Ishikawa (cell line): ENCODE results near the gene ITIH5.

Source experiments
- EP300 ChIP-seq: IDR thresholded peaks from 2 replicates; pipeline ENCODE4 v1.6.1; 2012; ENCODE audit warnings: borderline replicate concordance
- RAD21 ChIP-seq: IDR thresholded peaks from 2 replicates; pipeline ENCODE4 v1.6.1; 2012; ENCODE audit warnings: low read depth
- YY1 ChIP-seq: IDR thresholded peaks from 2 replicates; pipeline ENCODE4 v1.6.1; 2012; ENCODE audit warnings: low read depth
- TF ChIP-seq, protein P1 (sequence below): IDR thresholded peaks from 2 replicates; pipeline ENCODE4 v1.6.1; 2012; ENCODE audit warnings: low read depth, mild to moderate bottlenecking
- TF ChIP-seq, protein P2 (sequence below): IDR thresholded peaks from 2 replicates; pipeline ENCODE4 v1.6.1; 2012

DNA sequence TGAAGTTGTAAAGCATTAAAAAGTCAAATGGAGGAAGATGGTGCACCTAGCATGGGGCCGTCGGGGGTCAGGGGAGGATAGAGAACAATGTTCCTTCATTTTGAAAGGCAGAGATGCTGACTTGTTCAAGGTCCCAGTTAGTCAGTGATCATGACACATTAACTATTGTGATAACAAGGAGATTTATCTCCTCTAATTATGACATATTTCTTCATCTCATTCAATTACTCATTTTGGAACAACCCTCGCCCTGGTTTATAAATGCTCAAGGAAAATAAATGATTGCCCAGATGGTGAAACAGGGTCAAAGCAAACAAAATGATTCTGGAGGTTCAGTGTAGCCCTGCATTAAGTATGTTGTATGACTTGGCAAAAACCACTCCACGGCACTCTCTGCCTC, 106.2 kb downstream of the ITIH5 start:
- TF ChIP-seq EP300 (no peak), YY1 (no peak), RAD21 (no peak)
- TF ChIP-seq, protein P1, sequence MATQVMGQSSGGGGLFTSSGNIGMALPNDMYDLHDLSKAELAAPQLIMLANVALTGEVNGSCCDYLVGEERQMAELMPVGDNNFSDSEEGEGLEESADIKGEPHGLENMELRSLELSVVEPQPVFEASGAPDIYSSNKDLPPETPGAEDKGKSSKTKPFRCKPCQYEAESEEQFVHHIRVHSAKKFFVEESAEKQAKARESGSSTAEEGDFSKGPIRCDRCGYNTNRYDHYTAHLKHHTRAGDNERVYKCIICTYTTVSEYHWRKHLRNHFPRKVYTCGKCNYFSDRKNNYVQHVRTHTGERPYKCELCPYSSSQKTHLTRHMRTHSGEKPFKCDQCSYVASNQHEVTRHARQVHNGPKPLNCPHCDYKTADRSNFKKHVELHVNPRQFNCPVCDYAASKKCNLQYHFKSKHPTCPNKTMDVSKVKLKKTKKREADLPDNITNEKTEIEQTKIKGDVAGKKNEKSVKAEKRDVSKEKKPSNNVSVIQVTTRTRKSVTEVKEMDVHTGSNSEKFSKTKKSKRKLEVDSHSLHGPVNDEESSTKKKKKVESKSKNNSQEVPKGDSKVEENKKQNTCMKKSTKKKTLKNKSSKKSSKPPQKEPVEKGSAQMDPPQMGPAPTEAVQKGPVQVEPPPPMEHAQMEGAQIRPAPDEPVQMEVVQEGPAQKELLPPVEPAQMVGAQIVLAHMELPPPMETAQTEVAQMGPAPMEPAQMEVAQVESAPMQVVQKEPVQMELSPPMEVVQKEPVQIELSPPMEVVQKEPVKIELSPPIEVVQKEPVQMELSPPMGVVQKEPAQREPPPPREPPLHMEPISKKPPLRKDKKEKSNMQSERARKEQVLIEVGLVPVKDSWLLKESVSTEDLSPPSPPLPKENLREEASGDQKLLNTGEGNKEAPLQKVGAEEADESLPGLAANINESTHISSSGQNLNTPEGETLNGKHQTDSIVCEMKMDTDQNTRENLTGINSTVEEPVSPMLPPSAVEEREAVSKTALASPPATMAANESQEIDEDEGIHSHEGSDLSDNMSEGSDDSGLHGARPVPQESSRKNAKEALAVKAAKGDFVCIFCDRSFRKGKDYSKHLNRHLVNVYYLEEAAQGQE, result no peak
- TF ChIP-seq, protein P2, sequence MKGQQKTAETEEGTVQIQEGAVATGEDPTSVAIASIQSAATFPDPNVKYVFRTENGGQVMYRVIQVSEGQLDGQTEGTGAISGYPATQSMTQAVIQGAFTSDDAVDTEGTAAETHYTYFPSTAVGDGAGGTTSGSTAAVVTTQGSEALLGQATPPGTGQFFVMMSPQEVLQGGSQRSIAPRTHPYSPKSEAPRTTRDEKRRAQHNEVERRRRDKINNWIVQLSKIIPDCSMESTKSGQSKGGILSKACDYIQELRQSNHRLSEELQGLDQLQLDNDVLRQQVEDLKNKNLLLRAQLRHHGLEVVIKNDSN, result no peak
